Activated CD4-positive, alpha-beta T cell treated with anti-CD3 and anti-CD28 coated beads, Interleukin-2, amount 10 ng/mL, durations not matched to agents 24 days and 14 days (primary cell): ENCODE results near the gene CD46. TPM values are rescaled to one million over a fixed set of nuclear protein-coding genes. Genes with fewer than 3 reads are reported as not detected.
"Not testable (repeated sequence)": the region's sequence is repeated elsewhere in the genome, so short reads cannot be mapped to it uniquely, and the experiment has no call there.

Experiments
- DNase-seq: peaks from one replicate; pipeline ENCODE4 v3.0.0; 2022
- H3K27ac Mint-ChIP-seq: one replicate; pipeline ENCODE4 v1.8.0; 2022; ENCODE audit warnings: mild to moderate bottlenecking, mixed read lengths
- H3K27me3 Mint-ChIP-seq: one replicate; pipeline ENCODE4 v1.8.0; 2022; ENCODE audit warnings: mixed read lengths
- H3K36me3 Mint-ChIP-seq: one replicate; pipeline ENCODE4 v1.8.0; 2022; ENCODE audit warnings: low read depth, mild to moderate bottlenecking, mixed read lengths
- H3K4me1 Mint-ChIP-seq: one replicate; pipeline ENCODE4 v1.8.0; 2021; ENCODE audit warnings: mixed read lengths
- H3K4me3 Mint-ChIP-seq: one replicate; pipeline ENCODE4 v1.8.0; 2022; ENCODE audit warnings: mild to moderate bottlenecking, moderate library complexity, mixed read lengths
- H3K9me3 Mint-ChIP-seq: one replicate; pipeline ENCODE4 v1.8.0; 2021; ENCODE audit warnings: mixed read lengths
- intact Hi-C: fragments of 100-400 bp; cut with micrococcal nuclease; formaldehyde crosslinking; loops from one replicate; pipeline ENCODE4 v1.15.1; 2023
- total RNA-seq: library from RNA; stranded (reverse); gene quantifications from 2 replicates; pipeline ENCODE4 v1.2.3, GENCODE V29; 2022

The CD46 gene
- total RNA-seq, result 96.3 and 107 TPM in 2 replicates

- Mint-ChIP-seq H3K27ac (peak within 1 kb of the TSS; percentile 98), H3K4me3 (peak within 1 kb of the TSS; percentile 98), H3K36me3 (peaks cover 14% of the 10 kb centered on the region), H3K27me3 (no peaks in the 10 kb centered on the region), H3K9me3 (peaks cover 4% of the 10 kb centered on the region), H3K4me1 (peaks cover 59% of the 10 kb centered on the region)
- intact Hi-C loops, result loop anchor here (2.0 to 5.0 kb wide), 4 partner anchors 45 to 700 kb away; partner anchors contain the start of genes PFKFB2 and YOD1
- DNase-seq, result peak; percentile 99
Measured at GRCh38 chr1:207751790-207752455, at the start of gene CD46. CD46 (plus strand) TSS chr1:207752054; CDS start chr1:207752213, 159 bp downstream.

GRCh38 chr1:207702317-207702716 lies 49.5 kb upstream of the CD46 start:
- Mint-ChIP-seq H3K27me3 (peaks cover 10% of the 10 kb centered on the region), H3K9me3 (no peaks in the 10 kb centered on the region), H3K36me3 (no peaks in the 10 kb centered on the region), H3K4me3 (no peak overlapping the region), H3K27ac (no peak overlapping the region), H3K4me1 (no peaks in the 10 kb centered on the region)
- intact Hi-C loops, result no loop called here
- peak; percentile 16 for DNase-seq

- no peaks in the 10 kb centered on the region for H3K9me3 Mint-ChIP-seq
- peaks cover 6% of the 10 kb centered on the region for H3K27me3 Mint-ChIP-seq
- intact Hi-C loops, result no loop called here
- H3K4me3 Mint-ChIP-seq, result no peak overlapping the region
- H3K4me1 Mint-ChIP-seq, result no peaks in the 10 kb centered on the region
- no peak overlapping the region for H3K27ac Mint-ChIP-seq
- no peaks in the 10 kb centered on the region for H3K36me3 Mint-ChIP-seq
- DNase-seq, result no peak
Measured at GRCh38 chr1:207703712-207704111, 48.1 kb upstream of the CD46 start.

- H3K4me3 Mint-ChIP-seq, H3K4me1 Mint-ChIP-seq, H3K9me3 Mint-ChIP-seq: not testable (repeated sequence)
Measured at GRCh38 chr1:207708004-207708403, 43.9 kb upstream of the CD46 start.

GRCh38 chr1:207711285-207711684 lies 40.6 kb upstream of the CD46 start:
- Mint-ChIP-seq H3K27me3 (peaks cover 6% of the 10 kb centered on the region), H3K4me3 (no peak overlapping the region), H3K4me1 (no peaks in the 10 kb centered on the region), H3K36me3 (no peaks in the 10 kb centered on the region), H3K27ac (no peak overlapping the region), H3K9me3 (no peaks in the 10 kb centered on the region)
- DNase-seq, result peak; percentile 57
- intact Hi-C loops, result loop anchor here (5.0 kb wide), 1 partner anchor 86 kb away; no protein-coding TSS in a partner anchor

More at GRCh38 chr1:207708004-207708403, 43.9 kb upstream of the CD46 start:
- H3K27me3 Mint-ChIP-seq, H3K36me3 Mint-ChIP-seq, DNase-seq, H3K27ac Mint-ChIP-seq, intact Hi-C loops: not testable (repeated sequence)

- not testable (repeated sequence) for DNase-seq, H3K4me1 Mint-ChIP-seq, H3K27ac Mint-ChIP-seq, H3K9me3 Mint-ChIP-seq, H3K36me3 Mint-ChIP-seq, H3K27me3 Mint-ChIP-seq, H3K4me3 Mint-ChIP-seq
- intact Hi-C loops, result loop anchor here (5.0 kb wide), 1 partner anchor 85 kb away; no protein-coding TSS in a partner anchor
Measured at GRCh38 chr1:207712701-207713100, 39.2 kb upstream of the CD46 start.

- no peaks in the 10 kb centered on the region for H3K9me3 Mint-ChIP-seq
- H3K27ac Mint-ChIP-seq, result no peak overlapping the region
- no peak overlapping the region for H3K4me3 Mint-ChIP-seq
- no peaks in the 10 kb centered on the region for H3K36me3 Mint-ChIP-seq
- intact Hi-C loops, result loop anchor here (5.0 kb wide), 1 partner anchor 84 kb away; no protein-coding TSS in a partner anchor
- H3K27me3 Mint-ChIP-seq, result peaks cover 6% of the 10 kb centered on the region
- H3K4me1 Mint-ChIP-seq, result no peaks in the 10 kb centered on the region
- peak; percentile 60 for DNase-seq
Measured at GRCh38 chr1:207713529-207713928, 38.3 kb upstream of the CD46 start.

GRCh38 chr1:207719234-207719633 lies 32.6 kb upstream of the CD46 start:
- Mint-ChIP-seq H3K36me3 (no peaks in the 10 kb centered on the region), H3K27me3 (peaks cover 10% of the 10 kb centered on the region), H3K9me3 (peaks cover 6% of the 10 kb centered on the region), H3K27ac (no peak overlapping the region), H3K4me1 (no peaks in the 10 kb centered on the region), H3K4me3 (no peak overlapping the region)
- no peak for DNase-seq
- intact Hi-C loops, result no loop called here

- H3K9me3 Mint-ChIP-seq, intact Hi-C loops, H3K4me1 Mint-ChIP-seq, H3K4me3 Mint-ChIP-seq, H3K36me3 Mint-ChIP-seq, H3K27me3 Mint-ChIP-seq, H3K27ac Mint-ChIP-seq: not testable (repeated sequence)
- peak; percentile 23 for DNase-seq
Measured at GRCh38 chr1:207728200-207728858, 23.5 kb upstream of the CD46 start.

GRCh38 chr1:207737503-207738157 lies 14.2 kb upstream of the CD46 start:
- intact Hi-C loops, H3K4me1 Mint-ChIP-seq, H3K9me3 Mint-ChIP-seq, H3K4me3 Mint-ChIP-seq, DNase-seq, H3K36me3 Mint-ChIP-seq, H3K27ac Mint-ChIP-seq: not testable (repeated sequence)
- peaks cover 13% of the 10 kb centered on the region for H3K27me3 Mint-ChIP-seq

GRCh38 chr1:207738158-207738659 lies 13.6 kb upstream of the CD46 start:
- peaks cover 13% of the 10 kb centered on the region for H3K27me3 Mint-ChIP-seq
- H3K4me3 Mint-ChIP-seq, H3K27ac Mint-ChIP-seq, H3K4me1 Mint-ChIP-seq, H3K36me3 Mint-ChIP-seq, H3K9me3 Mint-ChIP-seq, intact Hi-C loops, DNase-seq: not testable (repeated sequence)

GRCh38 chr1:207740207-207740606 lies 11.6 kb upstream of the CD46 start:
- no peak overlapping the region for H3K4me3 Mint-ChIP-seq
- intact Hi-C loops, result no loop called here
- H3K27ac Mint-ChIP-seq, result no peak overlapping the region
- peaks cover 13% of the 10 kb centered on the region for H3K27me3 Mint-ChIP-seq
- no peak for DNase-seq
- H3K36me3 Mint-ChIP-seq, result no peaks in the 10 kb centered on the region
- H3K4me1 Mint-ChIP-seq, result peaks cover 5% of the 10 kb centered on the region
- no peaks in the 10 kb centered on the region for H3K9me3 Mint-ChIP-seq

GRCh38 chr1:207742850-207743555 lies 8.9 kb upstream of the CD46 start:
- intact Hi-C loops, result no loop called here
- H3K4me1 Mint-ChIP-seq, result peaks cover 7% of the 10 kb centered on the region
- H3K36me3 Mint-ChIP-seq, result no peaks in the 10 kb centered on the region
- peaks cover 4% of the 10 kb centered on the region for H3K9me3 Mint-ChIP-seq
- no peak overlapping the region for H3K4me3 Mint-ChIP-seq
- H3K27ac Mint-ChIP-seq, result no peak overlapping the region
- no peak for DNase-seq
- peaks cover 11% of the 10 kb centered on the region for H3K27me3 Mint-ChIP-seq
